ENCODE results near the gene ARRB1.
"Not testable (repeated sequence)": the region's sequence is repeated elsewhere in the genome, so short reads cannot be mapped to it uniquely, and the experiment has no call there.

ARRB1 gene

DNA sequence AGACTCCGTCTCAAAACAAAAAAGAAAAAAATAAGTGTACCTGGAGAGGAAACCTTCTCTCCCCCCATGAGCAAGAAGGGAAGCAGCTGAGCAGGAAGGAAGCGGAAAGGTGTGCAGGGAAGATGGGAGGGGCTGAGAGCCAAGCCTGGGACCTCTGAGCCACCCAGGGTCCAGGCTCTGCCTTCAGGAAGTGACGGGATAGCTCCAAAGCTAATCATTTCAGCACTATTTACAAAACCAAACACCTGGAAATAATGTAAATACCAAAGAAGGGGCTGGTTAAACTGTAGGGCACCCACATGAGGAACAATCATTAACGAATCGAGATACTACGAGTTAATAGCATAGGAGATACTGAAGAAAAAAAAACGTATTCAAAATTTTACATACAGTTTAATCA, 27.9 kb downstream of the ARRB1 start:
- DNase-seq (ENCODE audit: low read depth), result no peak

GRCh38 chr11:75320643-75321042, 30.8 kb downstream of the ARRB1 start:
- no peak for DNase-seq (ENCODE audit: low read depth)

GRCh38 chr11:75320046-75320618, 31.3 kb downstream of the ARRB1 start:
- no peak for DNase-seq (ENCODE audit: low read depth)

DNA sequence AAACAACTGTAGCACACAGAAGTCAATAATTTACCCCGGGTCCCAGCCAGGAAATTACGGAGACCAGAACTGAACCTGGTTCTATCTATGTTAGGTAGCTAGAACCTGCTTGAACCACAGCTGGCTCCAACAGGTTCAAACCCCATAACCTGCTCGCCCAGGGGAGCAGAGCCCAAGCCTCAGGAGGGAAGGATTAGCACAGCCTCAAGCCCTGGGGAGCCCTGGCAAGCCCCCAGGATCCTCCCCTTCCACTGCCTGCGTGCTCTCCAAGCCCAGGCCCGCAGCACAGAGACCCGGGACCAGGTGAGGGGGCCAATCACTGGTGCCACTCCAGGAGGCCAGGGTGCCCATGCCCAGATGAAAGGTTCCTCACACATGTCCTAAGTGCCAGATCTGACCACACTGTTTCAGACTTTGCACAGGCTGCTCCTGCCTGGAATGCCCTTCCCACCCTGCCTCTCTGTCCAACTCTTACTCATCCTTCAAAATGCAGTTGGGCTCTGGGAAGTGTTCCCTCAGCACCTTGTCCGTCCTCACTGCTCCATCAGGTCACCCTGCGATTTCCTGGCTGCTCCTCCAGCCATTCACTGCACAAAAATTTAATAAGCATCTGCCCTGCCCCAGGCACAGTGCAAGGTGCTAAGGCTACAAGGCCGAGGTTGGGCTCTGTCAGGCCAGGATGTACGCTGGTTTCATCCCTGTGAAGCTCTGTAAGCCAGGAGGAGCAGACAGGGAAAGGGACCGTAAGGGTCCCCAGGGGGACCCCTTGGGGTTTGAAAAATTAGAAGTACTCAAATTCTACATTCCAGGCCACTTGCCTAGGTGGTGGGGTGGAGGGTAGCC, 32.2 kb downstream of the ARRB1 start:
- DNase-seq (ENCODE audit: low read depth), result no peak

DNA sequence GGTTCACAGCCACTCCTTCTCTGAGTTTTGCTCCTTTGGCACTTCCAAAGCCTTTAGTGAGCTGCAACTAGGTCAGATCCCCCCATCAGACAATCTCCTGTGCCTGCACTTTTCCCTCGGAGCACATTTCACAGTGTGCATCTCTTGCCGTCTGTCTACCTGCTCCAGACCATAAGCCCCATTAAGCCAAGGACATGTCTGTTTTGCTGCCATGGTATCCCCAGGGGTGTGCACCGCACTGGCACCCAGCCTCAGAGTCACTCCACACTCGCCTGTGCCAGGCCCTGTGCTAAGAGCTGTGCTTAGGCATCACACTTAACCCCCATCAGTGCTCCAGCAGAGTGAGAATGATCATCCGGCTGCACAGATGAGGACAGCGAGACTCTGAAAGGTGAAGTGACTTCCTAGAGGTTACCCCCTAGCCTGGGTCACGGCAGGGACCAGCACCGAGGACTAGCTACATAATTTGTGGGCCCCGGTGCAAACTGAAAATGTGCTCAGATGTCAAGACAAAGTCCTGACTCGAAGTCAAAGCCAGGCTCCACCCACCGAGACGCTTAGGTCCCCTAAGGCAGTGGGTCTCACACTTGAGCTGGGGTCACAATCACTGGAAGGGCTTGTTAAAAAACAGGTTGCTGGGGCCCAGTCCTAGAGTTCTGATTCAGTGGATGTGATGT, 33.9 kb downstream of the ARRB1 start:
- no peak for DNase-seq (ENCODE audit: low read depth)

DNA sequence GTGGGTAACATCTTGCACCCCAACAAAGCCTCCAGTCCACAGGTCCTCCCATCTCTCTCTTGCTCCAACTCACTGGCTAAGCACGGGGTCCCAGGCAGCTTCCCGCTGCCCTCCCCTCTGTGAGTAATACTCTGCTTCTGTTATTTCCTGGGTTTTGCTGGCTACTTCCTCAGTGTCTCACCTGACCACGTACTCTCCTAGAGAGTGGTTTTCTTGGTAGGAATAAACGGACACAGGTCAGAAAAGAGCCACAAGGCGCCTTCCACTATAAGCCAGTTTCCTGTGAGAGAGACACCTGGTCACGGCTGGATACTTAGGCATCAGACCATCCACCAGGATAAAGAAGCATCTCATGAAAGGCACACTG, 36.0 kb downstream of the ARRB1 start:
- no peak for DNase-seq (ENCODE audit: low read depth)

- DNase-seq (ENCODE audit: low read depth), result no peak
These were observed 36.6 kb downstream of the ARRB1 start for GRCh38 chr11:75314771-75315438.

GRCh38 chr11:75313513-75314272, 37.8 kb downstream of the ARRB1 start:
- no peak for DNase-seq (ENCODE audit: low read depth)

GRCh38 chr11:75312346-75312745, 39.1 kb downstream of the ARRB1 start:
- no peak for DNase-seq (ENCODE audit: low read depth)

DNA sequence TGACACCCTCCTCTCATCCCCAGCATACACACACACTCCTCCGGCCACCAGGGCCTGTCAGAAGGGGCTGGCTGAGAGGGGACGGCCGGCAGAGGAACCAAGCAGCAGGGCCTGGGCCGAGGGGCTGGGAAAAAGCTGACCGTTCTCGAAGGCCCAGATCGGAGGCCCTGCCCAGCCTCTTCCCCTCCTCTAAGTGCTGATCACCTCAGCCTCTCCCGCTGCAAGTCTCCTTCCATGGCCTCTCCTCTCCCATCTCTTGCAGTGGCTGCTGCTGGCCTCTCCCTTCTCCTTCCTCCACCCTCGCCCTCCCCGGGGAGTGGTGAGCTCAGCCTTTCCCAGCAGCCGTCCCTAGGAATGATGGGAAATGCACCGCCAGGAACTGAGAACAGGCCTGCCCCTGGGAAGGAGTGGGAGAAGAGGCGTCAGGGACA, 39.6 kb downstream of the ARRB1 start:
- no peak for DNase-seq (ENCODE audit: low read depth)

- no peak for DNase-seq (ENCODE audit: low read depth)
These were observed 42.5 kb downstream of the ARRB1 start for GRCh38 chr11:75308986-75309385.

DNA sequence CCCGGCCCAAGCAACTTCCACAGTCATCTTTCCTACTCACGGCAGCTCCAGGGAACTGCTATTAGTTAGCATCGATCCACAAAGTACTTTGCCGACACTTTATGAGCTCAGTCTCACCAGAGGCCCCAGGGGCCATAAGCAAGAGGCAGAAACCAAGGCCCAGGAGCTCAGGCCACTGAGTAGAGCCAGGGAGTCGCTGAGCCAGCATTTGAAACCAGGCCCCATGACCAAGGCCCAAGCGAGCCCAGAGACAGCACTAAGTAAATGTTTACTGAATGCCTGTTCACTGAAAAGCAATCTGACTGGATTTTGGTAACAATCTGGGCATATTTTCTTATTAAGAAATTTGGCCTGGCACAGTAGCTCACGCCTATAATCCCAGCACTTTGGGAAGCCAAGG, 43.3 kb downstream of the ARRB1 start:
- DNase-seq (ENCODE audit: low read depth), result no peak

DNA sequence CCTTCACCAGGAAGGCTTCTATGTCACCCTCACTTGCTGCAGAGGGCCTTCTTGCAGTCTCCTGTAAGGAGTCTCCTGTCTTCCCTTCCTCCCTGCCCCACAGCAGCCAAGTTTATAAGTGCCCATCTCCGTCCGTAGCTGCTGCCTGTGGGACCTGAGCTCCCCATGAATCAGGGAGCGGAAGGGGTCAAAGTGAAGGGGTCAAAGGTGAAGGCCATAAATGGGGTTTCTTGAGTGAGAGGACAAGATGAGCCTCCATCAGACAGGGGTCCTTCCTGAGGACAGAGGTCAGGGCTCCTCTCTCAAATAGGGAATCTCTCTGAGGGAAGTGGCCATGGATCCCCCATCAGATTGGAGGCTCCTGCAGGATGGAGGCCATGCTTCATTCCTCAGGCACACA, 44.4 kb downstream of the ARRB1 start:
- no peak for DNase-seq (ENCODE audit: low read depth)

- no peak for DNase-seq (ENCODE audit: low read depth)
These were observed 44.9 kb downstream of the ARRB1 start for GRCh38 chr11:75306529-75306928.

GRCh38 chr11:75305993-75306392, 45.5 kb downstream of the ARRB1 start:
- DNase-seq (ENCODE audit: low read depth), result no peak

GRCh38 chr11:75305452-75305851, 46.0 kb downstream of the ARRB1 start:
- DNase-seq (ENCODE audit: low read depth), result no peak

- DNase-seq (ENCODE audit: low read depth), result not testable (repeated sequence)
These were observed 46.5 kb downstream of the ARRB1 start for GRCh38 chr11:75304941-75305340.

DNA sequence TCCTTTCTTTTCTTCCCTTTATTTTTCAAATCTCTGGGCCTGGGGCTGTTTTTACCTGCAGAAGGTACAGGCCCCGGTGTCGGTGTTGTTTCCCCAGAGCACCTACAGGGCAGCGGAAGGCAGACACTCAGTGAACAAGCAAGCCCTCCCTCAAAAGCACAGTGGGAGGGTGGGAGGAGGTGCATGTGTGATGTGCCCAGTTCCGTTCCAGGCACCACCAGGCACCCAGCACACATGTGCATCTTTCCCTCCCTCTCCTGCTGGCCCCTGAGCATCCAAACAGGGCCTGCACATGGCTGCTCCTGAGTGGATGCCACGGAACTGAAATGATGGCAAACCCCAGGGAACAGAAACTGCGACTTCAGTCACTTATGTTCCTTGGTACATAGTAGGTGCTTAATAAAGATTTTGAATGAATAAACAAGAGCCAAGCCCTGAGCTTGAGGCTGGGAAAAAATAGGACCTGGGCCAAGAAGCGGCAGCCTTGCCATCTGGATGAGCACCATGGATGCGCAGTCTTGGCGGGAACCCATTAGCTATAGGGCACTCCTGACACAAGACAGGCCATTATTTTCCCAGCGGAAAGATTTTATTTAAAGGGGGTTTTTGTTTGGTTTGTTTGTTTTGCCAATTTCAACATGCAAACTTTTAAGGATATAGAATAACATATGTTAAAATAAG, 47.8 kb downstream of the ARRB1 start:
- no peak for DNase-seq (ENCODE audit: low read depth)

DNA sequence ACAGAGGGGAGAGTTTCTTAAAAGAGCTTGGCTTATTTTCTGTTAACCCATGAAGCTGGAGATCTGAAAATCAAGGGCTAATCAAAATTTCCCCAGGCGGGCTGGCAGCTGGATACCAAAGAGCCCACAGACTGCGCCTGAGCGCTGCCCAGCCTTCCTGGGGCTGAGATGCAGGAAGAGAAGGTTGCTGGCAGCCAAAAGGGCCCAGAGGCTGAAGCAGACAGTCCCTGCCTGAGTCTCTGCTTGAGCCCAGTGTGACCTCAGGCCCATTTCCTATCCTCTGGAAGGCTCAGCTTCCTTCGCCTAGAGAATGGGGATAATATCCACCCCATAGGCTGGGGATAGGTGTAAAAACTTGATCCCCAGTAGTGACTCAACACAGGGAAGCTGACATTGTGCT, 49.1 kb downstream of the ARRB1 start:
- DNase-seq (ENCODE audit: low read depth), result no peak

GRCh38 chr11:75301601-75302345, 49.7 kb downstream of the ARRB1 start:
- DNase-seq (ENCODE audit: low read depth), result no peak

DNA sequence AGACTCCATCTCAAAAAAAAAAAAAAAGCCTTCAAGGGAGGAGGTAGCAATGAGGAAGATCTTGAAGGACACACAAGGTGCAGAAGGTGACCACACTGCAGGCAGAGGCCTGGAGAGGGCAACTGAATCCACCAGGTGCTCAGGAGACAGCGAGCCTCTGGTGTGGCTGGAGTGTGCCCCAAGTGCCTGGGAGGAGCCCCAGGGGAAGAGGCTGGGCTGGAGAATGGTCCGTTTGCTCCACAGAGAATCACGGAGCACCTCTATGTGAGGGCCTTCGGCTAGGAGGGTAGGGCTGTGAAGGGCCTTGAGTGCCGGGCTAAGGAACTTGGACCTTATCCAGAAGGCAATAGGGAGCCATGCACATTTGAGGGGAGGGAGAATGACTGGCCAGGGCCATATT, 50.3 kb downstream of the ARRB1 start:
- DNase-seq (ENCODE audit: low read depth), result no peak
